ENCODE results near the gene TENT5D. TPM values are rescaled to one million over a fixed set of nuclear protein-coding genes. Genes with fewer than 3 reads are reported as not detected.
"Not testable (repeated sequence)": the region's sequence is repeated elsewhere in the genome, so short reads cannot be mapped to it uniquely, and the experiment has no call there.

TENT5D gene
- total RNA-seq: not detected

DNA sequence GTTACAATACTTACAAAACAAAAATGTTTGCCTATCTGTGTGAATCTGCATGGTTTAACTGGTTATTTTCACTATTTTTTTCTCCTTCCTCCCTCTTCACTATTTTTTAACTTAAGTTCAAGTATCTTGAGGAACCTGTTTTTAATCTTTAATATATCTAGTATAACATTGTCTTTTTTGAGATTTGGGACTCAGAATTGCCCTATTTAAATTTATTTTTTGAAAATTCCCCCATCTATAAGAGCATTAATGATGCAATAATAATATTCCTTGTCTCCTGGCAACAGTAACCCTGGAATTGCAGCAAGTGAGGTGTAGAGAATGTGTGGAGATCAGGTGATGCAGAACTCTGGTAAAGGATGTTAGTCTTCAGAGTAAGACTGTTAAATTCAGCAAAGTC, at the start of gene TENT5D:
TENT5D (plus strand) TSS at position 301 of the 400 bp plus-strand sequence. CDS start 22,093 bp downstream, outside the sequence.
- no peaks in the 10 kb centered on the region for H3K4me1 Mint-ChIP-seq (ENCODE audit: low read depth)
- ATAC-seq: no peak
- no peaks in the 10 kb centered on the region for H3K36me3 Mint-ChIP-seq (ENCODE audit: insufficient read depth)
- no peaks in the 10 kb centered on the region for H3K9me3 Mint-ChIP-seq
- DNase-seq: no peak
- H3K4me3 Mint-ChIP-seq: no peak within 1 kb of the TSS
- no peaks in the 10 kb centered on the region for H3K27me3 Mint-ChIP-seq (ENCODE audit: low read depth)

- not testable (repeated sequence) for H3K9me3 Mint-ChIP-seq; H3K36me3 Mint-ChIP-seq (ENCODE audit: insufficient read depth); H3K4me3 Mint-ChIP-seq; ATAC-seq; H3K27me3 Mint-ChIP-seq (ENCODE audit: low read depth); H3K4me1 Mint-ChIP-seq (ENCODE audit: low read depth); DNase-seq
Observed at GRCh38 chrX:80385651-80386050, 34.6 kb upstream of the TENT5D start.

- DNase-seq: no peak
- H3K4me1 Mint-ChIP-seq (ENCODE audit: low read depth): no peaks in the 10 kb centered on the region
- no peak overlapping the region for H3K4me3 Mint-ChIP-seq
- H3K27me3 Mint-ChIP-seq (ENCODE audit: low read depth): no peaks in the 10 kb centered on the region
- no peak for ATAC-seq
- H3K9me3 Mint-ChIP-seq: no peaks in the 10 kb centered on the region
- H3K36me3 Mint-ChIP-seq (ENCODE audit: insufficient read depth): no peaks in the 10 kb centered on the region
Observed at GRCh38 chrX:80388206-80388605, 32.0 kb upstream of the TENT5D start.

- ATAC-seq (no peak), DNase-seq (no peak)
- Mint-ChIP-seq H3K4me3 (no peak overlapping the region), H3K9me3 (no peaks in the 10 kb centered on the region), H3K36me3 (ENCODE audit: insufficient read depth) (no peaks in the 10 kb centered on the region), H3K27me3 (ENCODE audit: low read depth) (no peaks in the 10 kb centered on the region), H3K4me1 (ENCODE audit: low read depth) (no peaks in the 10 kb centered on the region)
Observed at GRCh38 chrX:80412042-80412441, 8.2 kb upstream of the TENT5D start.

- Mint-ChIP-seq H3K27me3 (ENCODE audit: low read depth) (no peaks in the 10 kb centered on the region), H3K9me3 (no peaks in the 10 kb centered on the region), H3K4me1 (ENCODE audit: low read depth) (no peaks in the 10 kb centered on the region), H3K4me3 (no peak overlapping the region), H3K36me3 (ENCODE audit: insufficient read depth) (no peaks in the 10 kb centered on the region)
- DNase-seq (no peak), ATAC-seq (no peak)
Observed at GRCh38 chrX:80423000-80423399, 2.8 kb downstream of the TENT5D start.

- Mint-ChIP-seq H3K4me3 (no peak overlapping the region), H3K27me3 (ENCODE audit: low read depth) (no peaks in the 10 kb centered on the region), H3K4me1 (ENCODE audit: low read depth) (no peaks in the 10 kb centered on the region), H3K9me3 (no peaks in the 10 kb centered on the region), H3K36me3 (ENCODE audit: insufficient read depth) (no peaks in the 10 kb centered on the region)
- ATAC-seq: no peak
- DNase-seq: no peak
Observed at GRCh38 chrX:80423744-80424143, 3.5 kb downstream of the TENT5D start.

DNA sequence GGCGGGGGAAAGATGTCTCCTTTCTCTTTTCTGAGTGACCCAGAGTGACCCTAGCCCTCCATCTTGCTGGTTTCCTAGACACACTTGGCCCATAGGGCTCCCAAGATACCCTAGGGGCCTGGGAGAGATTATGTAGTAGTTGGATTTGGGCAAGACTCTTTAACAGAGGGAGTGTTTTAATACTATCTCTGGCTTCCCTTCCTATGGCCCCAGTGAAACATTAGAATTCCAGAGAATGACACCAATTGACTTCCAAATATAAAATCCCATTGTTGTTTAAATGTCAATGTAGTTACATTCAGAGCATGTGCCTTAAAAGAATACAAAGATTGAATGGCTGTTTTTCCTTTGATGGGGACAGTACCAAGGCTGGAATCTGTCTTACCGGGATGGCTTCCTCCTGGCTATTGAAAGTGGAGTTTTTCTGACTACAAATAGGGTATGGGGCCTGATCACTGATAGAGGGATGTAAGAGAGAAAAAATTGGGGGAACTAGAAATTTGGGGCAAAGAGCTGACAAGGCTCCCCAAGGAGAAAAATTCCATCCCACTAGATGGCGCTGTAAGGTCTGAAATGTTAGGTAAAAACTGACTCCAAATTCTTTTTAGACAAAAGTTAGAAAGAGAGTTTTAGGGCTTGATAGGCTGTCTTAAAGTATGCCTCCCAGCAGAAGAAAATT, 10.7 kb downstream of the TENT5D start:
- Mint-ChIP-seq H3K9me3 (no peaks in the 10 kb centered on the region), H3K4me3 (no peak overlapping the region), H3K36me3 (ENCODE audit: insufficient read depth) (no peaks in the 10 kb centered on the region), H3K4me1 (ENCODE audit: low read depth) (no peaks in the 10 kb centered on the region), H3K27me3 (ENCODE audit: low read depth) (no peaks in the 10 kb centered on the region)
- DNase-seq (no peak), ATAC-seq (no peak)

GRCh38 chrX:80431505-80431832, 11.2 kb downstream of the TENT5D start:
- H3K4me1 Mint-ChIP-seq (ENCODE audit: low read depth): no peaks in the 10 kb centered on the region
- no peaks in the 10 kb centered on the region for H3K9me3 Mint-ChIP-seq
- ATAC-seq (no peak), DNase-seq (no peak)
- no peak overlapping the region for H3K4me3 Mint-ChIP-seq
- H3K27me3 Mint-ChIP-seq (ENCODE audit: low read depth): no peaks in the 10 kb centered on the region
- no peaks in the 10 kb centered on the region for H3K36me3 Mint-ChIP-seq (ENCODE audit: insufficient read depth)

GRCh38 chrX:80432441-80432840, 12.2 kb downstream of the TENT5D start:
- Mint-ChIP-seq H3K4me3 (no peak overlapping the region), H3K27me3 (ENCODE audit: low read depth) (no peaks in the 10 kb centered on the region), H3K9me3 (no peaks in the 10 kb centered on the region), H3K4me1 (ENCODE audit: low read depth) (no peaks in the 10 kb centered on the region), H3K36me3 (ENCODE audit: insufficient read depth) (no peaks in the 10 kb centered on the region)
- no peak for ATAC-seq
- DNase-seq: no peak

GRCh38 chrX:80432863-80433262, 12.6 kb downstream of the TENT5D start:
- Mint-ChIP-seq H3K4me3 (no peak overlapping the region), H3K36me3 (ENCODE audit: insufficient read depth) (no peaks in the 10 kb centered on the region)
- ATAC-seq: no peak

DNA sequence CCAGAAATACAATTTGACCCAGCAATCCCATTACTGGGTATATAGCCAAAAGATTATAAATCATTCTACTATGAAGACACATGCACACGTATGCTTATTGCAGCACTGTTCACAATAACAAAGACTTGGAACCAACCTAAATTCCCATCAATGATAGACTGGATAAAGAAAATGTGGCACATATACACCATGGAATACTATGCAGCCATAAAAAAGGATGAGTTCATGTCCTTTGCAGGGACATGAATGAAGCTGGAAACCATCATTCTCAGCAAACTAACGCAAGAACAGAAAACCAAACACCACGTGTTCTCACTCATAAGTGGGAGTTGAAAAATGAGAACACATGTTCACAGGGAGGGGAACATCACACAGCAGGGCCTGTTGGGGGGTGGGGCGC, 47.9 kb downstream of the TENT5D start:
- H3K36me3 Mint-ChIP-seq (ENCODE audit: insufficient read depth); ATAC-seq; H3K4me1 Mint-ChIP-seq (ENCODE audit: low read depth); H3K27me3 Mint-ChIP-seq (ENCODE audit: low read depth); DNase-seq; H3K4me3 Mint-ChIP-seq; H3K9me3 Mint-ChIP-seq: not testable (repeated sequence)

More at GRCh38 chrX:80432863-80433262, 12.6 kb downstream of the TENT5D start:
- no peaks in the 10 kb centered on the region for H3K27me3 Mint-ChIP-seq (ENCODE audit: low read depth)
- H3K4me1 Mint-ChIP-seq (ENCODE audit: low read depth): no peaks in the 10 kb centered on the region
- no peak for DNase-seq
- H3K9me3 Mint-ChIP-seq: no peaks in the 10 kb centered on the region

GRCh38 chrX:80471582-80471981, 51.3 kb downstream of the TENT5D start:
- no peak for ATAC-seq
- Mint-ChIP-seq H3K9me3 (peaks cover 3% of the 10 kb centered on the region), H3K27me3 (ENCODE audit: low read depth) (no peaks in the 10 kb centered on the region), H3K4me1 (ENCODE audit: low read depth) (no peaks in the 10 kb centered on the region), H3K4me3 (no peak overlapping the region), H3K36me3 (ENCODE audit: insufficient read depth) (no peaks in the 10 kb centered on the region)
- no peak for DNase-seq

- no peak for DNase-seq
- no peak overlapping the region for H3K4me3 Mint-ChIP-seq
- H3K4me1 Mint-ChIP-seq (ENCODE audit: low read depth): no peaks in the 10 kb centered on the region
- H3K9me3 Mint-ChIP-seq: no peaks in the 10 kb centered on the region
- no peak for ATAC-seq
- no peaks in the 10 kb centered on the region for H3K36me3 Mint-ChIP-seq (ENCODE audit: insufficient read depth)
- no peaks in the 10 kb centered on the region for H3K27me3 Mint-ChIP-seq (ENCODE audit: low read depth)
Observed at GRCh38 chrX:80485543-80485942, 65.3 kb downstream of the TENT5D start.

DNA sequence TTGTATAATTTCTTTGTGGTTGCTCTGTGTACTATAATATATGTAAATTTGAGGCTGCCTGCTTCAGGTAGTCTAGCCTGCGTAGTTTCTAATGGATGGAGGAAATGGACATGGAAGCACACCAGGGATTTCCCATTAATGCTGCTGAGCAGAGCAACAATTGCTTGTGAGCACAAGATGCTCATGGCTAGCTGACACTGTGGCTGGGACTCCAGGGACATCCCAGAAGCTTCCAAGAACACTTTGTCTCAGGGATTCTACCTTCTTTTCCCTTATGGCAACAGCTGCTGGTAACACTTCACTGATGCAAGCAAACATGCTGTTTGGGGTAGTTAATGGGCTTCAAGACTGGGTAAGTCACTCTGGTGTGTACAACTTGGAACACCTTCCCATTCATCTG, 66.1 kb downstream of the TENT5D start:
- Mint-ChIP-seq H3K36me3 (ENCODE audit: insufficient read depth) (no peaks in the 10 kb centered on the region), H3K27me3 (ENCODE audit: low read depth) (no peaks in the 10 kb centered on the region), H3K4me1 (ENCODE audit: low read depth) (no peaks in the 10 kb centered on the region), H3K9me3 (no peaks in the 10 kb centered on the region), H3K4me3 (no peak overlapping the region)
- DNase-seq: no peak
- no peak for ATAC-seq

DNA sequence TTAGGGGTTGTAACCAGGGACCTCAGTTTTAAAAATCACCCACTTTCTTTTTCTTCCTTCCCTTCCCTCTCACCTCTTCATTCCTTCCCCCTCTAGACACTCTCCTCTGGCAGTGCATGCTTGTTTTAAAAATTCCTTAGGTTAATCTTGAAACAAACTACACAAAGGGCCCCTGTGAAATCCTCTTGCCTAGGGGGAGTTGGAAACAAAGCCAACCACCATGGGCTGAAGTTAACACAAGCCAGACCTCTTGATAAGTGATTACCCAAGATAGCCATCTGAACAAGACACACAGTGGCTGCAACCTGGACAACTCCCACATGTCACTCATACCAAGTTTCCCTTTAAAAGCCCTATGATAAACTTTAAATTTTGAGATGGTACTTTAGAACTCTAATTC, 68.9 kb downstream of the TENT5D start:
- ATAC-seq (no peak), DNase-seq (no peak)
- Mint-ChIP-seq H3K36me3 (ENCODE audit: insufficient read depth) (no peaks in the 10 kb centered on the region), H3K9me3 (no peaks in the 10 kb centered on the region), H3K4me3 (no peak overlapping the region), H3K4me1 (ENCODE audit: low read depth) (no peaks in the 10 kb centered on the region), H3K27me3 (ENCODE audit: low read depth) (no peaks in the 10 kb centered on the region)
